HG03135 (cell line): ENCODE results near the gene OR2AT4.
"Not testable (repeated sequence)": the region's sequence is repeated elsewhere in the genome, so short reads cannot be mapped to it uniquely, and the experiment has no call there.

Source experiments
- ATAC-seq: cut with Tn5 transposase; IDR thresholded peaks from one replicate; pipeline ENCODE4 v1.9.1; 2021; ENCODE audit warnings: mild to moderate bottlenecking, moderate library complexity; ENCODE audit not compliant: unreplicated experiment

The OR2AT4 gene

DNA sequence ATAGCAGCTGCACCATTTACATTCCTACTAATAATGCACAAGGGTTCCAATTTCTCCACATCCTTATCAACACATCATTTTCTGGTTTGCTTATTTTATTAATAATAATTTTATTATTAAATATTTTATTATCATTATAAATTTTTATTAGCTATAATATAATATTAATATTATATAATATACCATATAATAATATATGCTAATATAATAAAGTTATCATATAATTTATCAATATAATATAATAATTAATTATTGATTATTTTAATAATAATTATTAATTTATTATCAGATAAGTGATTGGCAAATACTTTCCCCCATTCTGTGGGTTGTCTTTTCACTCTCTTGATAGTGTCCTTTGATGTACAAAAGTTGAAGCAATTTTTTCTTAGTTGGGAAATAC, 27.7 kb downstream of the OR2AT4 start:
- ATAC-seq: no peak

- no peak for ATAC-seq
Measured at GRCh38 chr11:75068559-75068958, 28.1 kb downstream of the OR2AT4 start.

- no peak for ATAC-seq
Measured at GRCh38 chr11:75066061-75066460, 30.6 kb downstream of the OR2AT4 start.

- no peak for ATAC-seq
Measured at GRCh38 chr11:75063741-75064314, 32.8 kb downstream of the OR2AT4 start.

DNA sequence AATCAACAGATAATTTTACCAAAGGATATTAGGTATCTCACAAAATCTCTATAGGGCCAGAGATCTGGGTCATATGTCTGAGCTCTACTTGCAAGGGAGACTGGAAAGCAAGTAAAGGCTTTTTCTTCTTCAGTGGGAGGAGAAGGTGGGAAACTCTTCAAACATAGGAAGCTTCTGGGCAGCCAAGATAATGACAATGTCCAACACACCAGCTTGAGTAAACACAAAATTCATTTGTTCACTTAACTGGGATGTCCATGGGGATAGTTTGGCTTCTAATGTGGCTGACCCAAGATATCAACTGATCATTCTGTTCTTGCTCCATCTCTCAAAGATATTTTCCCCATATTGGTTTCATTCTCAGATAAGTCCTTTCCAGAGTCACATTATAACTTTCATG, 37.4 kb downstream of the OR2AT4 start:
- no peak for ATAC-seq

DNA sequence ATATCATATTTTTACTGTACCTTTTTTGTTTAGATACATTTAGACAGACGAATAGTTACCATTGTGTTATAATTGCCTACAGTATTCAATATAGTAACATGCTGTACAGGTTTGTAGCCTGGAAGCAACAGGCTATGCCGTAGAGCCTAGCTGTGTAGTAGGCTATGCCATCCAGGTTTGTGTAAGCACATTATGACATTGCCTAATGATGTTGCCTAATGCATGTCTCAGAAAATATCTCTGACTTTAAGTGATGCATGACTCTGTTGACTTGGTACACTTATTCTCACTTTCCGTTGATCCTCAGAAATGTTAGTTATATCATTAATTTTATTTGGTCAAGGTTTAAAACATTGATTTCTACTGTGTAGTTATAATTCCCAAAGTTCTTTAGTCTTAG, 39.9 kb downstream of the OR2AT4 start:
- ATAC-seq: no peak

DNA sequence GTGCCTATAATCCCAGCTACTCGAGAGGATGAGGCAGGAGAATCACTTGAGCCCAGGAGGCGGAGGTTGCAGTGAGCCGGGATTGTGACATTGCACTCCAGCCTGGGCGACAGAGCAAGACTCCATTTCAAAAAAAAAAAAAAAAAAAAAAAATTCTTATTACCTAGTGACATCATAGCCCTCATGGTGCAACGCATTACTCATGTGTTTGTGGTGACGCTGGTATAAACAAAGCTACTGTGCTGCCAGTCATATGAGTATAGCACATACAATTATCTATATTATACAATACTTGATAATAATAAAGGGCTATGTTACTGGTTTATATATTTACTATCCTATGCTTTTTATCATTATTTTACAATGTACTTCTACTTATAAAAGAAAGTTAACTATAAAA, 41.2 kb downstream of the OR2AT4 start:
- no peak for ATAC-seq

DNA sequence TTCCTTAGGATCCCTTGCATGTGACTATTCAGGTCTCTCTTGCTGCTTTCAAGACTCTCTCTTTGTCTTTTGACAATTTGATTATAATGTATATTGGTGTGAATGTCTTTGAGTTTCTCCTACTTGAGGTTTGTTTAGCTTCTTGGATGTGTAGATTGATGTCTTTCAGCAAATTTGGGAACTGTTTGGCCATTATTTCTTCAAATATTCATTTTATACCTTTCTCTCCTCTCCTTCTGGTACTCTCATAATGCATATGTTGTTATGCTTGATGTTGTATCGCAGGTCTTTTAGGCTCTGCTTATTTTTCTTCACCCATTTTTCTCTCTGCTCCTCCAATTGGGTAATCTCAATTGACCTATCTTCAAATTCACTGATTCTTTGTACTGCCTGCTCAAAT, 44.2 kb downstream of the OR2AT4 start:
- no peak for ATAC-seq

DNA sequence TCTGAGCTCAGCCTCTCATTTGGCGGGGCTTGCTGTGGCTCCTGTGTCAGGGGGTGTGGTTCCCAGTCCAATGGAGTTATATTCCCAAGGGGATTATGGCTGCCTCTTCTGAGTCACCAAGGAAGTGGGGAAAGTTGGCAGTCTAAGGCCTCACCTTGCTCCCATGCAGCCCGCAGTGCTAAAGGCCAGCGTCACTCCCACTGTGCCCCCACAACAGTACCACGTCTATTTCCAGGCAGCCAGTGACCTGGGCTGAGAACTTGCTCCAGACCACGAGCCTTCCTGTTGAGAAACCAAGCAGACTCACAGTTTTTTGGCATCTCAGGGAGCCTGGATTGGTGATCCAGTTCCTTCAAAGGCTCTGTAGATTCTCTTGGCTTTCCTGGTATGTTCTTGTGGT, 45.6 kb downstream of the OR2AT4 start:
- no peak for ATAC-seq

DNA sequence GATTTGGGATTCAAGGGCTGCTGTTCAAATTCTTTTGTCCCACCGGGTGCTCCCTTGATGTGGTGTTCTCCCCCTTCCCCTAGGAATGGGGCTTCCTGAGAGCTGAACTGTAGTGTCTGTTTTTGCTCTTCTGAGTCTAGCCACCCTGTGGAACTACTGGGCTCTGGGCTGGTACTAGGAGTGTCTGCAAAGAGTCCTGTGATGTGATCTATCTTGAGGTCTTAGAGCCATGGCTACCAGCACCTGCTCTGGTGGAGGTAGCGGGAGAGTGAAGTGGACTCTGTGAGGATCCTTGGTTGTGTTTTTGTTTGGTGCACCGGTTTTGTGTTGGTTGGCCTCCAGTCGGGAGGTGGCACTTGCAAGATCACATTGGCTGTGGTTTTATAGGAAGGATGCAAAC, 46.2 kb downstream of the OR2AT4 start:
- ATAC-seq: no peak

GRCh38 chr11:75049501-75050266, 47.0 kb downstream of the OR2AT4 start:
- ATAC-seq: not testable (repeated sequence)

DNA sequence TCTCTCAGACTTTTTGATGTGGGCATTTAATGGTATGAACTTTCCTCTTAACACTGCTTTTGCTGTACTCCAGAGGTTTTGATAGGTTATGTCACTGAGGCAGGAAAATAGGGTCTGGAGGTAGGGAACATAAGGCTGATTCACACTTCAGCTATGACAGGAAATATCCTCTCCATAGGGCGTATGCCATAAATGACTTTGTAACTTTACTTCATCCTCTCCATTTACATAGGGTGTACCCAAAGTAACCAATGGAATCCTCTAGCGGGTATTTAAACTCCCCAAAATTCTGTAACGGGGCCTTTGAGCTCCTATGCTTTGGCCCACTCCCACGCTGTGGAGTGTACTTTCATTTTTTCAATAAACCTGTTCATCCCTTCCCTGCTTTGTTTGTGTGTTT, 49.5 kb downstream of the OR2AT4 start:
- no peak for ATAC-seq

GRCh38 chr11:75046668-75047067, 50.0 kb downstream of the OR2AT4 start:
- not testable (repeated sequence) for ATAC-seq

DNA sequence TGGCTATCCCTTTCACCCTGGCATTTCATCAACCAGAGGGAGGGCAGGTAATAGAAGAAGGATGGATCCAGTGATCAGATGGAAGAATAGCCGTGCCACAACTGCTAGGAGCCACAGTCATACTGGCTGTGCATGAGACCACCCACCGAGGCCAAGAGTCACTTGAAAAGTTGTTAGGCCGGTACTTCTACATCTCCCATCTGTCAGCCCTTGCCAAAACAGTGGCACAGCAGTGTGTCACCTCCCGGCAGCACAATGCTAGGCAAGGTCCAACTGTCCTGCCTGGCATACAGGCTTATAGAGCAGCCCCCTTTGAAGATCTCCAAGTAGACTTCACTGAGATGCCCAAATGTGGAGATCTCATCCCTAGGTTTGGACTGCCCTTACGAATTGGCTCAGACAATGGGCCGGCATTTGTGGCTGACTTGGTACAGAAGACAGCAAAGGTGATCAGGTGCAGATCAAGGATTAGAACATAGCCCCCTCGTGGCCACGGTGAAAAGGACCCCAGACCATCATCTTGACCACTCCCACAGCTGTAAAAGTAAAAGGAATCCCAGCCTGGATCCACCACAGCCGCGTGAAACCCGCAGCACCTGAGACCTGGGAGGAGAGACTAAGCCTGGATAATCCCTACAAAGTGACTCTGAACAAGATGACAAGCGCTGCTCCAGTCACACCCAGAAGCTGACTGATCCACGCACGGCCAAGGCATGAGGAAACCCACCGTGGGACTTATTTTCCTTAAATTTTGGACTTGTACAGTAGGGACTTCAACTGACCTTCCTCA, 52.1 kb downstream of the OR2AT4 start:
- ATAC-seq: not testable (repeated sequence)

DNA sequence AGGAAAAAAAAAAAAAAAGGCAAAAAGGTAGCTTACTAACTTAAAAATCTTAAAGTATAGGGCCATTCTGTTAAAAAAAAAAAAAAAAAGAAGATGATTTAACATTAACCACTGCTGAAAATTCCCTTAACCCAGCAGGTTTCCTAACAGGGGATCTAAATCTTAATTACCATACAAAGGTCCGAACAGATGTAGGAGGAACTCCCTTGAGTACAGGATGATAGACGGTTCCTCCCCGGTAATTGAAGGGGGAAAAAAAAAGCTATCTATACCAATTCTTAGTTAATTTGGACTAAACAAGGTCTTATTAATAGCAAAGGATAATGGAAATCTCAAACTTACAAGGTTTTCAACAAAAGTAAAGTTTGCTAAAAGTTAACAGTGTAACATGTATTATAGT, 54.9 kb downstream of the OR2AT4 start:
- not testable (repeated sequence) for ATAC-seq

DNA sequence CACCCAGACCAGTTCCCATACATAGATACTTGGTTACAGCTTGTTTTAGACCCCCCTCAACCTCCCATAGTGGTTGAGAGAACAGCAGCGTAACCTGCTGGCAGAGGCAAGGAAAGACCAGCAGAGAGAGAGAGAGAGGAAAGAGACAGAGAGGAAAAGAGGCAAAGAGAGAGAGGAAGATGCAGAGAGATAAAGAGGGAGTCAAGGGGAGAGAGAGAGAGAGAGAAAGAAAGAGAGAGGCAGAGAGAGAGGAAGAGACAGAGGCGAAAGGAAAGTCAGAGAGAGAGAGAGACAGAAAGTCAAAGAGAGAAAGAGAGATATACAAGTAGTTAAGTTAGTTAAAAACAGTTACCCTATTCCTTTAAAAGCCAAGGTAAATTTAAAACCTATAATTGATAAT, 55.4 kb downstream of the OR2AT4 start:
- no peak for ATAC-seq

DNA sequence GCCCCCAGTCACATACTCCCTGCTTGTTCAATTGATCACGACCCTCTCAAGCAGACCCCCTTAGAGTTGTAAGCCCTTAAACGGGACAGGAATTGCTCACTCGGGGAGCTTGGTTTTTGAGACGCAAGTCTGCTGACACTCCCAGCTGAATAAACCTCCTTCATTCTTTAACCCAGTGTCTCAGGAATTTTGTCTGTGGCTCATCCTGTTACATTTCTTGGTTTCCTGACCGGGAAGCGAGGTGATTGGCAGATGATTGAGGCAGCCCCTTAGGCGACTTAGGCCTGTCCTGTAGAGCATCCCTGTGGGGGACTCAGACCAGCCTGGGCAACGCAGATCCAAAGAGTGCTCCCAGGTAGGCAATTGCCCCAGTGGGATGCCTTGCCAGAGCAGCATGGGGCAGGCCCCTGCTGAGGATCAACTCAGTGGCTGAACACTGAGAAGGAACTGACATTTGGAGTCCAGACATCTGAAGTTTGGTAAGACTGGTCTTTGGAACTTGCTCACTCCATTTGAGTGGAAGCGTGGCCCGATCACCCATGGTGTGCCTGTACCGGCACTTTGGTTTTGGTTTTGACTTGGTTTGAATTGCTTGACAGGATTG, 56.4 kb downstream of the OR2AT4 start:
- ATAC-seq: no peak

DNA sequence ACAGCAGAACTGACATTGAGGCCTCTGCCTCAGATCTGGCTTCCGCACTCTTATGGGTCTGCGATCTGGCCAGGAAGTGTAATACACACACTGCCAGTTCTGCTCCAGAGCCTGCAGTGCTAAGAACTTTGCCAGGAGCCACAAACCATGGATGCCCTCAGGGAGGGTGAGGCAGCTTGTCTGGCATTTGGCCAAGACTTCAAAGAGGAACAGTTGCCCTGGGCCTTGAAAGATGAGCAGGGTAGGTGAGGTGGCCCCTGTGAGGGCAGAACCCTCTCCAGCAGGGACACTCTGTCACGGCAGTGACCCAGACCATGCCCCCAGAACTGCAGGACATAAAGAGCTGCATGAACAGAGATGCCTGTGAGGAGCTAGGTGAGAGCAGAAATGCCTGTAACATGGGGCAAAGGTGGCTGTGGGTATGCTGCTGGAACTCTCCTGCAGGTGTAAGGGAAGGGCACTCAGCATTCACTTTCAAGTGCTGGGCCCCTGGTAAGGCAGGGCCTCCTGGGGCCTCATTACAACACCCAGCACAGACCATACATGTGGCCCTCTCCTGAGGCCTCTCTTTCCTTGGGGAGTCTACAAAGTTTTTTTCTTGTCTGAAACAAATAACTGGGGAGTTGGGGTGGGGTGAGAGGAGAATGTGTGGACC, 60.6 kb downstream of the OR2AT4 start:
- no peak for ATAC-seq

DNA sequence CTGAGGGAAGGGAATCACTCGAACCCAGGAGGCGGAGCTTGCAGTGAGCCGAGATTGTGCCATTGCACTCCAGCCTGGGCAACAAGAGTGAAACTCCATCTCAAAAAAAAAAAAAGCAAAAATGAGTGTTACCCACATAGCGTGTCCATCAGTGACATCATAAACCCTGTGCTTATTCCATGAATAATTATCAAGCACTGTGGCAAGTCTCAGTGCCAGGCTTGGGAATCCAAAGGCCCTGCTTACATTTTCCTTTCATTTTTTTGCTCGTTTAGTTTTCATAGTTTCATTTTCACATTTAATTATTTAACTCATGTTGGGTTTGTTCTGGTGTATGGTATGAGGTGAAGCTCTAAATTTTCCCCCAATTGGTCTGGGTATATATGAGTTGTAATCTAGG, 61.4 kb downstream of the OR2AT4 start:
- ATAC-seq: no peak

- no peak for ATAC-seq
Measured at GRCh38 chr11:75033916-75034315, 62.8 kb downstream of the OR2AT4 start.

GRCh38 chr11:75032550-75032935, 64.1 kb downstream of the OR2AT4 start:
- no peak for ATAC-seq
